Erythroblast (primary cell): ENCODE measurements around the gene PSMB7.
"Not testable (repeated sequence)": the region's sequence is repeated elsewhere in the genome, so short reads cannot be mapped to it uniquely, and the experiment has no call there.

Experiments
- DNase-seq, 2 experiments: peaks; one replicate each; lab custom pipeline; 2025; lab: John Stamatoyannopoulos, UW
- GATA1 ChIP-seq: IDR thresholded peaks from 2 replicates; pipeline ENCODE4 v1.6.1; 2011; ENCODE audit warnings: low read depth, mild to moderate bottlenecking, control low read depth, low read length, moderate library complexity
- POLR2A ChIP-seq: IDR thresholded peaks from 2 replicates; pipeline ENCODE4 v1.6.1; 2011; ENCODE audit warnings: mild to moderate bottlenecking, low read length

Gene PSMB7

DNA sequence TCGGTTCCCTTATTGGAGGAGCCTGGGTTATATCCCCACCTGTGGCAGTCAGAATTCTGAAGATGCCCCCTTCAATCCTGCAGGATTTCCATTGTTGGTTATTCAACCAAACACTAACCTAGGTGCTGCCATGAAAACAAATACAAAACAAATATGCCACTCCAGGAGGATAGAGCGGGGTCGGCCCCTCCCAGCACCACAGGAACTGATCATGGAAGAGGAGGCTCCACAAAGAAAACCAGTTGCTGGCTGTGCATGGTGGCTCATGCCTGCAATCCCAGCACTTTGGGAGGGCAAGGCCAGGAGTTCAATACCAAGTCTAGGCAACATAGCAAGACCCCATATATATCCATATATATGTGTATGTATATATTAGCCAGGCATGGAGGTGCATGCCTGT lies 21.8 kb upstream of the PSMB7 start:
- TF ChIP-seq GATA1 (no peak), POLR2A (no peak)
- DNase-seq, result no peak

DNA sequence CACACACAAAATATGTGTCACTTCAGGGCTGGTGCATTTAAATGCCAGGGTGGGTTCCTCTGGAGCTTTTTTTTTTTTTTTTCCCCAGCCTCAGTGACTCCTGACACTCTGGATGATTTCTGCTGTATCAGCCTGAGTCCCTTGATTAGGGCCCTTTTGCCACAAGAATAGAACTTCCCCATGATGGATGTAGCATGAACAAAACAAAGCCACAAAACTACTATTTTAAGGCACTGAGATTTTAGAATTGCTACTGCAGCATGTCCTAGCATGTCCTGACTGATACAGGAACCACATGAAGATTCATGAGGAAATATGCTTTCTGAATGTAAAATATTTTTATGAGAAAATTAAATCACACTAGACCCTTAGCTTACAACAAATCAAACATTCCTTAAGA lies 21.1 kb upstream of the PSMB7 start:
- TF ChIP-seq GATA1 (no peak), POLR2A (no peak)
- no peak for DNase-seq

- TF ChIP-seq POLR2A (no peak), GATA1 (no peak)
- no peak for DNase-seq
These were observed 14.3 kb upstream of the PSMB7 start for GRCh38 chr9:124429530-124429867.

GRCh38 chr9:124428751-124429529 lies 13.7 kb upstream of the PSMB7 start:
- no peak for TF ChIP-seq POLR2A
- no peak for TF ChIP-seq GATA1
- no peak for DNase-seq

- TF ChIP-seq GATA1 (no peak), POLR2A (no peak)
- DNase-seq, result no peak
These were observed 12.0 kb upstream of the PSMB7 start for GRCh38 chr9:124427281-124427680.

GRCh38 chr9:124426361-124426760 lies 11.1 kb upstream of the PSMB7 start:
- TF ChIP-seq GATA1 (no peak), POLR2A (no peak)
- no peak for DNase-seq

GRCh38 chr9:124425733-124426132 lies 10.5 kb upstream of the PSMB7 start:
- DNase-seq, result not testable (repeated sequence)

GRCh38 chr9:124423591-124423990 lies 8.3 kb upstream of the PSMB7 start:
- no peak for DNase-seq
- TF ChIP-seq POLR2A (no peak), GATA1 (no peak)

GRCh38 chr9:124423155-124423554 lies 7.9 kb upstream of the PSMB7 start:
- no peak for DNase-seq
- TF ChIP-seq GATA1 (no peak), POLR2A (no peak)

GRCh38 chr9:124420991-124421543 lies 5.8 kb upstream of the PSMB7 start:
- no peak for TF ChIP-seq POLR2A

DNA sequence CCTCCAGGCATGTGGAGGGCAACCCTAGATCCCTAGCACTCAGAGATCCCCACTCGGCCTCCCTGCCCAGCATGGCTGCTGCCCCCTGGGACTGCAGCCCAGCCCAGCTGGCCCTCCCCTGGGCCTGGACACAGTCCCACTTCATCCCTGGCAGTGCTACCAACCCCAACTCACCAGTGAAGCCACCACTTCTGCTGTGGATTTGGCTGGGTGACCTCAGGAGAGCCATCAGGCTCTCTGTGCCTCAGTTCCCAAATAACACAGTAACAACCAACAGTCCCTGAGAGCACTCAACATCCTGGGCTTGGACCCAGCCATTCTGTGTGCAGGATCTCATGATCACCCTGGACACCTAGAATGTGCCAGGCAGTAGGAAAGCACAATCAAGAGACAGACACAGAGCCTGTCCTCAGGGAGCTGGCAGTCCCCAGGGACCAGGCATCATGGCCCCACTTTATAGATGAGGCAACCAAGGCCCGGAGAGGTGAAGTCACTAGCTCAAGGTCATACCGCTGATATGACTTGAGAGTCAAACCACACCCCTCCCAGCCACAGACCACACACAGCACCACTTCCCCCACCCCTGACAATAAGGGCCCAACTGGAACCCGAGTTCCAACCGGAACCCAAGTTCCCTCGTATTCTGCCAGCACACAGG lies 4.7 kb upstream of the PSMB7 start:
- DNase-seq, result no peak
- TF ChIP-seq GATA1 (no peak), POLR2A (no peak)

More at GRCh38 chr9:124420991-124421543, 5.8 kb upstream of the PSMB7 start:
- peak; percentile 7 to 20 for DNase-seq

GRCh38 chr9:124415852-124416484 lies 726 bp upstream of the PSMB7 start:
- DNase-seq, result peak; percentile 26 to 33
- no peak for TF ChIP-seq POLR2A
- no peak for TF ChIP-seq GATA1

DNA sequence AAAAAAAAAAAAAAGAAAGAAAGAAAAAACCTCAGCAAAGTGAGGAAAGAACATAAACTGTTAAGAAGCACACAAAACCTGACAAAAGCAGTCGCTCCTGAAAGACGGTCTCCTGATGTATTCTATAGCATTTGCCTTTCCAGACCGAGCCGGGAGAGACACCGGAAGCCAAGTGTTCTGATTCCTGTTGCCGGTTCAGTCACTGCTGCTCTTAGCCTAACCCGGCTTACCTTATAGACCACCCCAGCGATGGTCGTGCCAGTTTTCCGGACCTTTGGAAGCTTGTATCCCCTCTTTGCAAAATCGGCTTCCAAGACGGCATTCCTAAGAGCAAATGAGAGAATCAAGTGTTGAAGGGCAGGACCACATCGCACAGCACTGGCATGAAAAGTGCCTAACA lies 630 bp downstream of the PSMB7 start:
- DNase-seq, result no peak
- TF ChIP-seq GATA1 (no peak), POLR2A (no peak)

DNA sequence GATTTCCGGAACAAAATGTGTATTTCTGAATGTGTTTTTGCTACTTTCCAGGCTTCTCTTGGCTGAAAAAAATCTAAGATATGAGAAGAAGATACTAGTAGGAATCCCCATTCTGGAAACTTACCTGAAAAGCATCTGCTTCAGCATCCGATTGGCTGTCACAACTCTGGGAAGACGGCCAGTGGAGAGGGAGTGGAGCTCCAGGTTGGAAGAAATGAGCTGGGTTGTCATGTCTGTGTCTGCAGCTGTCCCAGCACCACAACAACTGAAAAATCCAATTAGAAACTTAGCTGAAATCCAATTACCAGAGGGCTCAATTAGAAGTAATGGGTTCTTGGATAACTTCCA lies 3.0 kb downstream of the PSMB7 start:
- no peak for DNase-seq
- TF ChIP-seq GATA1 (no peak), POLR2A (no peak)
